Measurements from ENCODE around the gene SPEG.

The SPEG gene

DNA sequence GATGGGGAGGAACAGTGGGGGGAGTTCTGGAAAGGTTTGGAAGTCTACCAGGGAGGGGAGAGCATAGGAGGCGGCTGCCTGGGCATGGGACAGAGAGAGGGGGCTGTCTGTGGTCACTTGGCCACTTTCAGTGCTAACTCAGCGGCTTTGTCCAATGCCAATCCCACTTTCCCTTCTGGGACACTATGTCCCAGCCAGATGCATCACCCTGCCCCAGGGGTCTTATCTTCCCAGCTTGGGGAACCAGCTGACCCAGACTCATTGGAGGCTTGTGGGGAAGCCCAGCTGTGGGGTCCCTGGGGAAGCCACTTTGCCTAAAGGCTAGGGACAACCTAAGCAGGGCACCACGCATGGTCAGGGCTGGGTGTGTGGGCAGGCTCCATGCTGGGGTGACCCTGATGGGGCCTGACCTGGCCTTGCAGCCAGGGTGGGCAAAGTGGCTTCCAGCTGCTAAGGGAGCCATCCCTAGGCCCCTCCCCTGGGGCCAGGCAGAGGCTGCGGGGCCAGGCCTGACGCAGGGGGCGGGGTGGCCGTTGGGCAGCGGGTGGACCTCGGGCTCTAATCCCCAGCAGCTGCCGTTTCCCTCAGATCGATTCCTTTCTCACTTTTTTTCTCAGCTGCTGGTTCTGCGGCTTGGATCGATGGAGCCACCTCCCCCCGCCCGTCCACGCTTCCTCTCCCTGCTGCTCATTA lies 78.0 kb downstream of the SPEG start:
- no peak for DNase-seq (ENCODE audit: low read depth in 2 of 2)

DNA sequence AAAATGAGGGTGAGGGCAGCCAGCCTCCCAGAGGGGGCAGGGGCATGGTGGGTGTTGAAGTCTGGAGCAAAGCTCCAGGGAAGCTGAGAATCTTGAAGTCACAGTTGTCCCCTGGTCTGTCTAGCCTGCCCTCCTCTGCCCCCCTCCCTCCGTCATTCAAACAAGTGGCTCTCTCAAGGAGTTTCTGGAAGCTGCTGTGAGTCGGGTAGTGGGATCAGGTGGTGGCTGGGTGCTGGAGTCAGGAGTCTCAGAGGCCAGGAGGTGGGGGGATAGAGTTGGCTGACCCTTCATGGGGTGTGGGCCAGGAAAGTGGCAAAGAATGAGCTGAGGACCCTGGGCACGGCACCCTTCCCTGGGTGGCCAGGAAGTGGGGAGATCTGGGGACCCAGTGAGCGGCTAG lies 79.1 kb downstream of the SPEG start:
- no peak for DNase-seq (ENCODE audit: low read depth in 2 of 2)

DNA sequence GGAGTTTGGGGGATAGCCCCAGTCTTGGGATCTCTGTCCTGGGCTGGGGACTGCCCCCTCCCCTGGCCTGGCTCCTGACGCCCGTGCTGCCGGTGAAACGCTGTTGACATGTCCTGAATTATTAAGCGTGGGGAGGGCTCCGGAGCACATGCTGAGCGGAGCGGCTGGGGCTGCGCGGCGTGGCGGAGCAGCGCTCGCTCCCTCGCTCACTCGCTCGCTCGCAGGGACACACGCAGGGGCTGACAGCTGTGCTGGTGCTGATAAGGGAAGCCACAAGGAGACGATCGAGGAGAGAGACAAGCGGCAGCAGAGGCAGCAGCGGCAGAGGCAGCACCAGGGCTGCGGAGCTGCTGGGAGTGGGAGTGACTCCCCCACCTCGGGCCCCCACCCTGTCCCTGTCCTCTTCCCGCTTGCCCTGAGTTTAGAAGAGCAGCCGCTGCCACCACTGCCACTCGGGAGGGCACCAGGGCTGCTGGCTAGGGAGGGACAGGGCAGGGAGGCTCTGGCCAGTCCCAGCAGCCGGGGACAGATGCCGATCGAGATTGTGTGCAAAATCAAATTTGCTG lies 79.6 kb downstream of the SPEG start, which contains the start of gene ASIC4:
ASIC4 (plus strand) TSS at position 287 of the 566 bp plus-strand sequence; CDS start at position 530, 243 bp downstream.
- DNase-seq (ENCODE audit: low read depth in 2 of 2): no peak

DNA sequence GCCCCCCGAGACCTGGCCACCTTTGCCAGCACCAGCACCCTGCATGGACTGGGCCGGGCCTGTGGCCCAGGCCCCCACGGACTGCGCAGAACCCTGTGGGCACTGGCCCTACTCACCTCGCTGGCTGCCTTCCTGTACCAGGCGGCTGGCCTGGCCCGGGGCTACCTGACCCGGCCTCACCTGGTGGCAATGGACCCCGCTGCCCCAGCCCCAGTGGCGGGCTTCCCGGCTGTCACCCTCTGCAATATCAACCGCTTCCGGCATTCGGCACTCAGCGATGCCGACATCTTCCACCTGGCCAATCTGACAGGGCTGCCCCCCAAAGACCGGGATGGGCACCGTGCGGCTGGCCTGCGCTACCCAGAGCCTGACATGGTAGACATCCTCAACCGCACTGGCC lies 80.2 kb downstream of the SPEG start:
- DNase-seq (ENCODE audit: low read depth in 2 of 2): no peak

DNA sequence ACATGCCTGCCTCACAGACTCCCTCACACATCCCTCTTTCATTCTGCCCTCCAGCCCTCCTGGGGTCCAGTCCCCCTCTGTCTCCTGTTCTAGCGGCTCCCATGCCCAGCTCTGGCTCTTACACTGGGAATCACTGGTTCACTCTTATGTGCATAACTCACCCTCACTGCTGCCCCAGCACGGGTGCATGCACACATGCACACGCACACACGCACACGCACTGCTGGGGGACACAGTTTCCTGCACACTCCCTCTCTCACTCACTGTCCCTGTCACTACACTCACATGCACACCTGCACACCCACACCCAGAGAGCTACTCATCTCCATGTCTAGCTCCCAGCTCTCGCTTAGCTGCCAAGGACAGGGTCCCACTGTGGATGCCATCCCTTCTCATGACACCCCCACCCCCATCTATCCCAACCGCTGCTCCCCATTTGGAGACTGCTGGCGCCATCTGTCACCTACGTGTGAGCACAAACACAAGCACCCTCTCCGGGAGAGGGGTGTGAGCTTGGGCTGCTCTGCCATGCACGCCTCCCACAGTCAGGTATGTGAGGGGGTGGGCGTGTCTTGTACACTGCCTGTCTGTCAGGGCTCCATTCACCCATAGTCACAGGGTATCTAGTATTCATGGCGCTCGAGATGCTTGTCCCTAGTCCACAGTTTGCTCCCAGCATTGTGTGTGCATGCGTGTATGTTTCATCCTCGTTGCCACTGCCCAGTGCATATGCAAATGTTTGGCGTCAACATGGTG lies 81.4 kb downstream of the SPEG start:
- DNase-seq (ENCODE audit: low read depth in 2 of 2): no peak

DNA sequence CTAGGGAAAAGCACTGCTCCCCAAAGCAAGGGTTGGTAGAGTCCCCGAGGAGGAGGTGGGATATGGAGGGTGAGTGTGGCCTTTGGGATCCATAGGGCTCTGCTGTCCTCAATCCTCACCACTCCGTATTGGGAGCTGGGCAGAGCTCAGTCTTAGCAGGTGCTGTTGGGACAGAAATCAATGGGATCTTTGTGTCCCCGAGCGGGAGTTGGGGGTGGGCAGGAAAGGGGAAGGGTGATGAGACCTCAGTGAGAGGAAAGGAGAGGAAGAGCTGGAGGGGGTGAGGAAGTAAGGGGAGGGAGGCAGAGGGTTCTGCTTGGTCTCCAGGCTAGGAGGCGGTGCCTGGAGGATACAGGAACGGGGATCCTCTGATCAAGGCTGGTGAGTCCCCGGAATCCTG lies 82.2 kb downstream of the SPEG start:
- DNase-seq (ENCODE audit: low read depth in 2 of 2): no peak

DNA sequence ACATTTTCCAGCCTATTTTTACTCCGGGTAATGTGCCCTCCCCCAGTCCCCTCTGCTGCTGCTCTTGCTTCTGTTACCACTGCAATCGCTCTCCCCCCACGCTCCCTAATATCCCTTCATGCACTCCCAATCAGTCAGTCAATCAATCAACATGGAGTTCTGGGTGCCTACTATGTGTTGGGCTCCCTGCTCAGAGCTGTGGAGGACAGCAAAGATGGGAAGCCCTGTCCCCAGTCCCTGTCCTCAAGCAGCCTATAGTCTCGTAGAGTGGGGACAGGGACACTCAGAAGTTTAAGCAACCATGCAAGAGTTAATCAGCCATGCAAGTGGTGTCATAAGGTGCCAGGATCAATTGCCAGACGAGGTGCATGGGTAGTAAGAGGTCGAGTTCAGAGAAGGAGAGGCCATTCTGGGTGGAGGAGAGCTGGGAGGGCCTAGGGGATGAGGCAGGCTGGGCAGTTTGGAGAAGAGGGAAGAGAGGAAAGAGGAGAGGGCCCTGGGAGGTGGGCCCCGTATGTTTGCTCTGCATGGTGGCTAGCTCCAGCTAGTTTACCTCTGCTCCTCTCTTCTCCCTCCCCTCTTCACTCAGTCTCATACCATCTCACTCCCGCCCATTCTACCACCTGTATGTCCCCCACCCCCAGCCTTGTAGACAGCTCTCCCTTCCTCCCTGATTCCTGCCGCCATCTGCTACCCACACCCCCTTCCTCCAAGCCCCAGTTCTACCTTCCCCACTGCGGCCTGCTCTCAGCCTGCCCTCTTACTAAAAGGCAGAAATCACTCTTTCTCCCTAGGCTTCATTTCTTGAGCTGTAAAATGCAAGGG lies 83.5 kb downstream of the SPEG start:
- no peak for DNase-seq (ENCODE audit: low read depth in 2 of 2)

DNA sequence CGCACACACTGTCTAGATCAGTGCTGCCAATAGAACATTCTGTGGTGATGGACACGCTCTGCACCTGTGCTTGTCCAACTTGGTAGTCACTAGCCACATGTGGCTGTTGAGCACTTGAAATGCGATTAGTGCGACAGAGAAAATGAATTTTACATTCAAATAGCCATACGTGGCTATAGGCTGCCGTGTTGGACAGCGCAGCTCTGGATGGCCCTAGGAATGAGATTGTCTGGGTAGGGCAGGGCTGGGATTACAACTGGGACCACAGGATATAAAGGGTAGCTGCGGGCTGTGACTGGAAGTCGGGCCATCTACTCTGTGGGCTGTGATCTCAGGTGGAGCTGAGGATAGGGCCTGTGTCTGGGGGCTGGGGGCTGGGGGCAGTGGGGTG lies 84.9 kb downstream of the SPEG start:
- no peak for DNase-seq (ENCODE audit: low read depth in 2 of 2)

DNA sequence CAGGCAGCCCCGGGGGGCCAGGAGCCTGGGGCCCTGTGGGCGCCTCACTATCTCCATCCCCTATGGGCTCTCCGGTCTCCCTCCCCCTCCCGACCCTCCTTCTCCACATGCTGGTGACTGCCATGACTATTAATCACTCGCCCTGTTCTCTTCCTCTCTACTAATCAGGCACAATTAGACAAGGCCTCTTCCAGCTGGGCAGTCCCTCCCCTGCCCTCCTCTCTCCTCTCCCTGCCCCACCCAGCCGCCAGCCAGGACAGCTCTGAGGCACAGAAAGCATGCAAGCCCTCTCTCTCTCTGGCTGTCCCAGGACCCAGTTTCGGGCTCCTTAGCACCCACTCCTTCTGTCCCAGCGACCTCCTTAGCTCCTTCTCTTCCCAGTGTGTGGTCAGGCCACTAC lies 85.4 kb downstream of the SPEG start:
- no peak for DNase-seq (ENCODE audit: low read depth in 2 of 2)

DNA sequence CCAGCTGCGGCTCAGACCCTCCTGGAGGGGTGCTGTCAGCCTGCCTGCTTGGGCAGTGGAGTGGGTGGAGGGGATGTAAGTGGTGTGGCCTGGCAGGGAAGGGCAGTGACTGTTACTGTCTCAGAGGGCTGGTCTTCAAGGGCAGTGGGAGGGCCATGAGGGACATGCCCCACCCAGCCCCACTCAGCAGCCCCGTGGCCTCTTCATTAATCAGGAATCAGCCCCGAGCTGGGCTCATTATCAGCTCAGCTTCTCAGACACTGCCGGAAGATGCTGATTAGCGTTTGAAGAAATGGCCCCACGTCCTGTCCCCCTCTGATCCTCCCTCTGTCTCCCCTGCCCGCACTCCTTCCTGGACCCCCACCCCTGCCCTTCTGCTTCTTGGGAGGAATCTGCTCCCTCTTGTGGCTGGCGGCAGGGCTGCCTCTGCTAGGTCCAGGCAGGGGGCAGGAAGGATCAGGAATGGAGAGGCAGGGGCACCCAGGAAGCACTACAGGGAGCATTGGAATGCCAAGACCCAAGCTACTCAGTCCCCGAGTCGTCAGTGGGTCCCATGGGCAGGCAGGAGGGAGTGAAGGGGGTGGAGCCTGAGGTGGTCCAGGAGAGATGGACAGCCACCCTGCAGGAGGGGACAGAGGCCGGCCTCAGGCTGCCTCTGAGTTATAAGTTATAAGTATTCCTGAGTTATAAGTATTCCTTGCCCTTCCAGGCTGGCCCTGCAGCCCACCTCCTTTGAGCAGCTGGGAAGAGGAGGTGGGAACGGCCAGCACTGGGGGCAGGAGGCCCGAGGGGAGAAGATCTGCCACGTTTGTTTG lies 86.6 kb downstream of the SPEG start:
- DNase-seq (ENCODE audit: low read depth in 2 of 2): no peak

DNA sequence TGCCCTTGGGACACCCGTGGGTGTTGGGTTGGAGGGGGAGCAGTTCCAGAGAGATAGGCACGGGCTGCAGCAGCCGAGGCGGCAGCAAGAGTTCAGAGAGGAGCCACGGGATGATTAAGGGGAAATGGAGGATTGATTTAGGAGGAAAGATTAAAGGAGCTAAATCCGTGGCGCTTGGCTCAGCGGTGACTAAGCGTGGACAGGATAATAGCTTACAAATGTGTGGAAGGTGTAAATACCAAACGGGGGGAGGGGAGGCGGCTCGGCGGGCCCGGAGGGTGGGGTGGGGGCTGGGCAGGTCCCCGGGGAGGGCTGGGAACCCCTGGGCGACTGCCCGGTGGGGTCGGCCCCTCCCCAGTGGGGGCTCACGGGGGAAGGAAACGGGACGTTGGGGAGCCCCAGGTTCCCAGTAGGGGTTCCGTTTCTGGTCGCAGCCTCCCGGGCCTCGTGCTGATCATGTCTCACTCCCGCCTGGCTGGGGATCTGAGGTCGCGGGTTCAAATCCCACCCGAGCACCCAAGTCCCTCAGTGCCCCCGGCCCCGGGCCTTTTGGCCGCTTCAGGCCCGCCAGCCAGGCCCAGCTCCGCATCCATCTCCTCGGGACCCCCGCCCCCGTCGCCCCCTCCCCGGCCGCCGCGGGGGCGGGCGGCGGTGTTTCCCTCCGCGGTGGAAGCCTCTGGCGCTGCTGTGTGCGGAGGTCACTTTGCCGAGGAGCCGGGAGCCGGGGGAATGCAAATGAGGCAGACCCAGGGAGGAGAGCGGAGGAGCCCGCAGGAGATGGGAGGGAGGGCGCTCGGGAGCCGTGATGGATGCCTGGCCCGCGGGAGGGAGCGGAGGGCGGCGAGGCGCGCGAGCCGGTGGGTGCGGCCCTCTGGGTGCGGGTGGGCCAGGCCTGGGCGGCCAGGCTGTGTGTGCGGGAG lies 87.7 kb downstream of the SPEG start:
- no peak for DNase-seq (ENCODE audit: low read depth in 2 of 2)

DNA sequence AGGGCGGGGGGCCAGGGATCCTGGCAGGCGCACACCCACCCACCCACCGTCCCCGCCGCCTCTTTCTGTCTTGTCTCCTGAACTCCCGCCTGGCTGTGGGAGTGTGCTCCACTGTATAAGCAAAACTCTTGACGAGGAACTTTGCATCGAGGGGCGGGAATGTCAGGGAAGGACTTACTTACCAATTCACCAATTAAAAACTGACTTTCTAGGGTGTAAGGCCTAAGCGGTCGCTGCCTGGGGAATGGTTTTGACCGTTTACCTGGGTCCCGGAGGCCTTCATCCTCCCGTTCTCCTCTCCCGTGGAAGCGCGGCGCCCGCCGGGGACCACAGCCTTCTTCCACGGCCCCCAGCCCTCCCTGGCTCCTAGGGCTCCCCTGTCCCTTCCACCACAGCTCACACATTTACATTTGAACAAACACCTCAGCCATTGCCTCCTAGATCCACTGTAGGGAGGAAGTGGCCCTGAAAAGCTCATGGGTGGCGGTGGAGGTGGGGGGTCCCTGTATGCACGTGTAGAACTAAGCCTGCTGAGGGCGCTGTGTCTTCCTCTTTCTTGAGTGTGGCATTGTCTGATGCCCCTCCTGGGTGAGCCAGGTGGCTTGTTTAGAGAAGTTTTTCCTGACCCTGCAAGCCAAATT lies 88.5 kb downstream of the SPEG start:
- no peak for DNase-seq (ENCODE audit: low read depth in 2 of 2)

DNA sequence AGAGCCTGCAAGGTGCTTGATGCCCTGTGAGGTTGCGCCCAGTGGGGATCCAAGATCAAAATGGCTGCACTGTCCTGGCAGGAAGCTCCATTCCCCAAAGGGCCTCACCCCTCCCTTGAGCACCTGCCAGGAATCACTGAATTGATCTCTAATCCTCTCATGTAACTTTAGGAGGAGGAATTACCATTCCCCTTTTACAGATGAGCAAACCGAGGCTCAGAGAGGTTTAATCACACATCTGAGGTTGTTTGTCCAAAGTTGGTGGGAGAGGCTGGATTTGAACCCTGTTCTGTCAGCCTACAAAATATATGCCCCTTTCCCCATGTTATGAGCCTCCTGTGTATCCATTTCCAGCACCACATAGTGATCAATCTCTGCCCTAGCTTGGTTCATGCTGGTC lies 90.2 kb downstream of the SPEG start:
- no peak for DNase-seq (ENCODE audit: low read depth in 2 of 2)

DNA sequence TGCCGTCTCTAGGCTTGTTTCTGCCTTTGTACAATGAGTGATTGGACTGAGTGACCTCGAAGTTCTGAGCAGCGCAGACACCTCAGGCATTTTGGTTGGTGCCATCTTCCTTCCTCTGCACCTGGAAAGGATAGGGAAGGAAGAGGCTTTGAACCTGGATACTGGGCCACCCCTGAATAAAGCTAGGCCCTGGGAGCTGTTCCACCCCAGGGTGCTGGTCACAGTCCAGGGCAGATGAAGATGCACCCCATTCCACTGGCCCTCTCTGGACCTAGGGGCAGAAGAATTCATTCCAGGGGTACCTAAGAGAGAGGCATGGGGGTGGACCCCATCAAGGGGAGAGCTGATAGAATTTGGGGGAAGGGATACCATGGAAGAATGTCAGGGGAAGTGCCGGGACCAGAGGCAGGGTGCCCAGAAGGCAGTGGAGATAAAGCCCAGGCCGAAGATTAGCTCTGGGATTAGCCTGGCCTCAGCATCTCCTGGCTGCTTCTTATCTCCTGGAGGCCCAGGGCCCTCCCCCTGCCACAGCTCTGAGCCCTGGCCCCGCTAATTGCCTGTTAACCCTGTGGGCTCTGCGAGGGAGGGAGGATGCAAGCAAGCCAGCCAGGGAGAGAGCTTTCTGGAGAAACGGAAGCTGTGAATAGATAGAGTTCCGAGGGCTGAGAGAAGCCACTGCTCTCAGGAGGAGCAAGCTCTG lies 91.0 kb downstream of the SPEG start:
- no peak for DNase-seq (ENCODE audit: low read depth in 2 of 2)

DNA sequence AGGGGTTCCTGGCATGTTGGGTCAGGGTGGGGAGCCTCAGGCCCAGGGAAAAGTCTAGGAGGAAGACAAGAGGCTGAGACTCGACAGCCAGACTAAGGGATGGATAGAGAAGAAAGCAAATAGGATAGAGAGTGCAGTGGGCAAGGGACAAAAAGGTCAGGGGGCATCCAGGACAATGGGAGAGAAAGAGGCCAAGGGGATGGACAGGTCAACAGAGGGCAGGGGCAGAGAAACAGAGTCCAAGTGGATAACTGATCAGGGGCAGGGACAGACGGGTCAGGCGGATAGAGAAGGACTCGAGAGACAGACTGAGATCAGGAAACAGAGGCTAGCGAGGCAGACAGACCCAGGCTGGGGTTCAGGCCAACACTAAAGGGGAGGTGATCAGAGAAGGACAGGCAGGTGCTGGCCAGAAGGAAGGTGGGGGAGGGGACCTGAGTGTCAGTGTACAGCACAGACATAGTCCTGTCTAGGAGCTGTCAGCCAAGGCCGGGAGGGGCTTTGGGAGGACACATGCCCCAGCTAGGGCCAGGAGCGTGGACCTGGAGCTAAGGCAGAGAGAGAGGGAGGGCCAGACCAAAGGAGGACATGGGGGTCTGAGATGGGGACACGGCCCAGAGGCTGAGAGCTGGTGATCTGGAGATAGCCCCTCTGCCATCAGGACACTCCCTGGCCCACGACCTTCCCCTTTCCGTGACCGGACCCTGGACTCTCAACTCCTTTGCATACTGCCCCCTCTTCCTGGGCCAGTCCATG lies 91.9 kb downstream of the SPEG start:
- no peak for DNase-seq (ENCODE audit: low read depth in 2 of 2)

DNA sequence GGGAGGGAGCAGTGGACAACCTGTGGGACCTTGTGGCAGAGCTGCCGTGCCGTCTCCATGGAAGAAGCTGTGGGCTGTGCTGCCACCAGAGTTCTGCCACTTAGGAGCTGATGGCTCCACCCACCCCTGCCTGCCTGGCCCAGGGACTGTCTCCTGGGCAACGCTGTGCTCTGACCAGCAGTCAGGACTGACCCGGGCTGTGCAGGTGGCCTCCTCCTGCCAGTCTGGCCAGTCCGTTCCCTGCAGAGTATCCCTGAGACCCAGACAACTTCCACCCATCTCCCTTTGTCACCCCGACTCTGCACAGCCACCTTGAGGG lies 92.4 kb downstream of the SPEG start:
- no peak for DNase-seq (ENCODE audit: low read depth in 2 of 2)

DNA sequence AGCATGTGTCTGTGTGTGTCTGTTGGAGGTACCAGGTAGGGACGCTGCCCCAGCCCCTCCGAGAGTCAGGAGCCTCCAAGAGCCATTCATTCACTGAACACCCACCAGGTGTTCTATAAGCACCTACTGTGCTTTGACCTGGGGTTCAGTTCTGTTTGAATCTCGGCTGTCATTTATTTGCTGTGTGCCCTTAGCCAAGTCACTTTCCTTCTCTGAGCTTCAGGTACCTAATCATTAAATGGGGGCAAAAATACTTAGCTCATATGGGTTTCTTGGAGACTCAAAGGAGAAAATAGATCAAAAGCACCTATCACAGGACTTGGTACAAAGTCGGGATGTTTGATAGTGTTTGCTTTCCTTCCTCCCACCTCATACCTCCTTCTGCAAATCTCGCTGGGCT lies 92.8 kb downstream of the SPEG start:
- no peak for DNase-seq (ENCODE audit: low read depth in 2 of 2)

Data from activated CD4-positive, alpha-beta T cell treated with anti-CD3 and anti-CD28 coated beads for 24 hours (primary cell).